Adipose tissue (tissue), 3 donors: ENCODE data around the gene PACRG. TPM values are rescaled to one million over a fixed set of nuclear protein-coding genes. Genes with fewer than 3 reads are reported as not detected.

Source experiments
- H3K27ac ChIP-seq: one replicate; pipeline ENCODE4 v1.5.1; 2013; ENCODE audit warnings: low read depth, low read length
- WGBS, 3 donors: extraction: QIAGEN DNeasy Blood & Tissue Kit; methylation state at CpG; one replicate each; pipeline ENCODE4 v1.1.7; 2013; 5-methylcytosine and 5-hydroxymethylcytosine counted together
- polyA plus RNA-seq, 3 donors: library from polyadenylated mRNA; stranded (reverse); fragments of 200-250 nt; gene quantifications; one replicate each; pipeline ENCODE4 v1.2.3, GENCODE V29; 2013
- donor health status: healthy with polysubstance abuse.
- donor health status: Bipolar disorder and iron deficiency.
- donor health status: healthy.

The PACRG gene
- polyA plus RNA-seq, 3 donors = 0.34 to 4.8 TPM; not detected in 1

- H3K27ac ChIP-seq = no peak overlapping the region
- WGBS, 3 donors = 53 to 66% (median 63%) methylated on average over 3 of the region's 3 CpGs
Observed at GRCh38 chr6:163083141-163083540, 355.4 kb downstream of the PACRG start.

GRCh38 chr6:163085426-163085825 is 357.7 kb downstream of the PACRG start:
- H3K27ac ChIP-seq = no peak overlapping the region
- WGBS, 3 donors = 66 to 68% (median 68%) methylated on average over 5 of the region's 5 CpGs

GRCh38 chr6:163085861-163086623 is 358.3 kb downstream of the PACRG start:
- no peak overlapping the region for H3K27ac ChIP-seq
- 73 to 80% (median 75%) methylated on average over 8 of the region's 8 CpGs for WGBS, 3 donors

DNA sequence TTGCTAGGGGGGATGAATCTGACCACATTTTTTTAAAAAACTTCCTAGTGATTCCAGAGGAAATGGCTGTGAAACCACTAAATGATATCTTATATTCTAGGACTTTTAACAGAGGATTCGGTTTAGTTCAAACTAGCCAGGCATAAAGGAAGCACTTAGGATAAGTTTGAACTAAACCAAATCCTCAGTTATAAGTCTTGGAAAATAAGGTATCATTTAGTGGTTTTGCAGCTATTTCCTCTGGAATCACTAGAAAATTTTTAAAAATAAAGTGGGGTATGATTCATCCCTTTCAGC is 358.8 kb downstream of the PACRG start:
- WGBS, 3 donors = 45 to 75% (median 60%) methylated on average over 1 of the region's 1 CpG
- H3K27ac ChIP-seq = no peak overlapping the region

DNA sequence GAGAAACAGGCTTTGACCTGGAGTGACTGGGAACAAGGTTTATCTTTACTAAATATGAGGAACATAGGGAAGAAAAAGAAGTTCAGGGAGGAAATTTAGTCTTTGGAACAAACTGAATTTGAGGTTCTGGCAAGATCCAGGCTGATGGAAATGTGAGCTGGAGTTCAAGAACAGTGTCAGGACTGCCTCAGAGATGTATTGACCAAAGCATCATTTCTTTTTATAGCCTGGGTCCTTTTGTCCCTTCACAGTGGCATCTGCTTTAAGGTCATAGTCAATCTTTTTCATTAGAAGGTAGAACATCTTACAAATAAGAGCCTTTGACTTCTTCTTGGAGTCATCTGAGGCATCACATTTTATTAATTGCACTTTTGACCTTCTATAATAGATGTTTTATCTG is 360.2 kb downstream of the PACRG start:
- no peak overlapping the region for H3K27ac ChIP-seq

GRCh38 chr6:163092876-163093275 is 365.1 kb downstream of the PACRG start:
- no peak overlapping the region for H3K27ac ChIP-seq
- 78 to 88% (median 80%) methylated on average over 7 of the region's 7 CpGs for WGBS, 3 donors

- WGBS, 3 donors = 70 to 95% (median 86%) methylated on average over 5 of the region's 5 CpGs
Observed at GRCh38 chr6:163094881-163095280, 367.1 kb downstream of the PACRG start.

DNA sequence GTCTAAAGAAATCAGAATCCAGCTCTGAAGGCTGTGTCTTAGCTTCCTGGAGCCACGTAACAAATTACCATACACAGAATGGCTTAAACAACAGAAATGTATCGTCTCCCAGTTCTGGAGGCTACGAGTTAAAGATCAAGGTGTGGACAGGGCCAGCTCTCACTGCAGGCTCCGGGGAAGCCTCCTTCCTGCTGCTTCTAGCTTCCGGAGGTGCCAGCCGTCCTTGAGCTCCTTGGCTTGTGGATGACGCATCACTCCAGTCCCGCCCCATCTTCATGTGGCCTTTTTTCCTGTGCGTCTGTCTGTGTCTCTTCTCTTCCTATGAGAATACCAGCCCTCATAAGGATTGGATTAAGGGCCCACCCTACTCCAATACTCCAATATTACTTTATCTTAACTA is 367.6 kb downstream of the PACRG start:
- WGBS, 3 donors = 85 to 87% (median 85%) methylated on average over 9 of the region's 9 CpGs
- no peak overlapping the region for H3K27ac ChIP-seq

More at GRCh38 chr6:163094881-163095280, 367.1 kb downstream of the PACRG start:
- no peak overlapping the region for H3K27ac ChIP-seq

GRCh38 chr6:163098827-163099479 is 371.2 kb downstream of the PACRG start:
- H3K27ac ChIP-seq = no peak overlapping the region
- WGBS, 3 donors = 81 to 84% (median 83%) methylated on average over 8 of the region's 8 CpGs

DNA sequence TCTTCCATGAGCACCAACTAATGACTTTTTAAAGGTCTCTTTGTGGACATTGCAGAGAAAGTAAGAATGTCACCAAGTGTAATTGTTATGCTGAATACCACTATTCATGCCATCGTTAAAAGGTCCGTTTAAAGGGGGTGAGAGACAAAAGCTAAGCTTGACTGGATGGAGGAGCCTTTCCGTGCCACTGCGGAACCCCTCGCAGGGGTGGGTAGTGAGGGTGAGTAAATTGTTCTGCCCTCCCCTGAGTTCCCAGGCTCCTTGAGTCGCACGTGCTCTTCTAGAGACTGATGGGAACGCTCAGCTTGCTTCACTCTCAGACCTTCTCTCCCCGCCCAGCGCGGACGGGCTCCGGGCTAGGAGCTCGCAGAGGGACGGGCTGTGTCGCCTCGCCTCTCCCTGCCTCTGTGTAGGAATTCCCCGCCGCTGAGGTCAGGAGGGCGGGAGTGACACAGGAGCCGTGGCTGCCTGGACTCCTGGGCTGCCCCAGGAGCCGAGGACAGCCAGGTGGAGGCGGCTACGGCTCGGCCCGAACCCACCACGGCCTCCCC is 371.9 kb downstream of the PACRG start:
- 90 to 93% (median 92%) methylated on average over 23 to 27 of the region's 27 CpGs for WGBS, 3 donors
- no peak overlapping the region for H3K27ac ChIP-seq

DNA sequence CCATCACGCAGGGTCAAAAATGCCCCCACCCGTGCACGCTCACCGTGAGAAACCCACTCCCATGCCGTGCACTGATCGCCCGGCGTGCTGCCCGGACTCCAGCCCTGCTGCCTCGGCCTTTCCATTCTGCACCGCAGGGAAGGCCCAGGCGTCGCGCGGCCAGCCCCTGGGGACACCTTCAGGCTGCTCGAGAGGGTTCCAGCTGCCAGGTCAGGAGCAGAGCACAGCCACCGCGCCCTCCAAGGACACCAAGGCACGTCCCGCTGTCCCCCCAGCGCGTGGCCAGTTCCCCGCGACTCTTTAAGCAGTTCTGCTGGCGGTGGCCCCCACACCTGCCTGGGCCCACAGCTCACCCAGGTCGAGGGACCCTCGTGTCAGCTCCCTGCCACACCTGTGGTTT is 372.5 kb downstream of the PACRG start:
- no peak overlapping the region for H3K27ac ChIP-seq
- 95% methylated on average over 27 of the region's 27 CpGs for WGBS, 3 donors

DNA sequence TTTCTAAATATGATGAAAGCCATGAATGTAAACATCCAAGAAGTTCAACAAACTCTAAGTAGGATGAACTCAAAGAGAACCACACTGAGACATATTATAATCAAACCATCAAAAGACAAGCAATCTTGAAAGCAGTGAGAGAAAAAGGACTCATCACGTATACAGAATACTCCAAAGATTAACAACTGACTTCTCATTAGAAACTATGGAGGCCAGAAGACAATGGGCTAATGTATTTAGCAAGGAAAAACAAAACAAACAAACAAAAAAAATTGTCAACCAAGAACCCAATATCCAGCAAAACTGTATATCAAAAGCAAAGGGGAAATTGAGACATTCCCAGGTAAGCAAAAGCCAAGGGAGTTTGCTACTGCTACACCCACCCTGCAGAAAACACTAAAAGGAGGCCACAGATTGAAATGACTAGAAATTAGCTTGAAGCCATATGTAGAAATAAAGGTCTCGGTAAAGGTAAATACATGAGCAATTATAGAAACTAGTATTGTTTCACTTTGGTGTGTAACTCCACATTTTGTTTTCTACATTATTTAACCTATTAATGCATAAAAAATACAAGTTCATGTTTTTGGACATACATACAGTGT is 385.7 kb downstream of the PACRG start:
- H3K27ac ChIP-seq = no peak overlapping the region
- 83 to 85% (median 84%) methylated on average over 2 of the region's 2 CpGs for WGBS, 3 donors

GRCh38 chr6:163118941-163119340 is 391.2 kb downstream of the PACRG start:
- 87 to 91% (median 90%) methylated on average over 6 of the region's 6 CpGs for WGBS, 3 donors
- H3K27ac ChIP-seq = no peak overlapping the region

- WGBS, 3 donors = 81 to 88% (median 82%) methylated on average over 3 of the region's 3 CpGs
- no peak overlapping the region for H3K27ac ChIP-seq
Observed at GRCh38 chr6:163120223-163120622, 392.4 kb downstream of the PACRG start.

- WGBS, 3 donors = 81 to 87% (median 85%) methylated on average over 5 of the region's 5 CpGs
Observed at GRCh38 chr6:163121270-163121669, 393.5 kb downstream of the PACRG start.

GRCh38 chr6:163122365-163122764 is 394.6 kb downstream of the PACRG start:
- WGBS, 3 donors = 85 to 93% (median 88%) methylated on average over 12 of the region's 12 CpGs
- H3K27ac ChIP-seq = no peak overlapping the region

More at GRCh38 chr6:163121270-163121669, 393.5 kb downstream of the PACRG start:
- no peak overlapping the region for H3K27ac ChIP-seq

DNA sequence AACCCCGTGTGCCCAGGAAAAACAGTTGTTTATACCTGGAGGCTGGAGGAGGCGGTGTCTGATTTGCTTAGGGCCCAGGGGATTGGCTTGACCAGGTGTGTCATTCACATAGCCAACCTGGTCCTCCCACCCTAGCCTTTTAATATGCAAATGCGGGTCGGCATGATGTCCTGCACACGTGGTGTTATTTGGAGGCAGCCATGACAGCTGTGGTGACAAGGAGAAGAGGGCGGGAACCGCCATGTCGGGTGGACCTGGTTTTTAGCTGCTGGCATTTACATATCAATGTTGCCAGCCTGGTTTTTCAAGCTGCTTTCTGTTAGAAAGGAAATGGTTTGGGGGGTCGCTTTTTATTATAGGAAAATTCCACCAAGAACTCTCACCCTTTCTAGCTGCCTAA is 395.3 kb downstream of the PACRG start:
- no peak overlapping the region for H3K27ac ChIP-seq
- 79 to 86% (median 84%) methylated on average over 9 of the region's 9 CpGs for WGBS, 3 donors

GRCh38 chr6:163126741-163127140 is 399.0 kb downstream of the PACRG start:
- WGBS, 3 donors = 82 to 88% (median 83%) methylated on average over 4 of the region's 4 CpGs

DNA sequence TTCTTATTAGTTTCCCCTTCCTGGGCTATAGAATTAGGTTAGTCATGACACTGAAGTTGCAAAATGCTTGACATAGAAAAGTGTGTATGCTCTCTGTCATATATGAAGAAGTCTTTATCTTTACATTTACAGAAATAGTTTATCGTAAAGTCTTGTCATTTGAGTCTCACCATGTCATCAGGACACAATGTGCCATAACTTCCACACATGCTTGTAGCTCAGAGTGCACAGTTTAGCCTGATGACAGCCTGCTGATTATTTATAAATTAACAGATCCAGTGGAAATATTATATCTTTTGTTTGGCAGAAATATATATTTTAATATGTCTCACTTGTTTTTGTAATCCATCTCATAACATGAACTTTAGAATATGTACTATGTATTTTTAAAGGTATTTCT is 399.8 kb downstream of the PACRG start:
- WGBS, 3 donors = 90 to 100% (median 96%) methylated on average over 1 of the region's 1 CpG

More at GRCh38 chr6:163126741-163127140, 399.0 kb downstream of the PACRG start:
- no peak overlapping the region for H3K27ac ChIP-seq

More for the DNA sequence above, 399.8 kb downstream of the PACRG start:
- H3K27ac ChIP-seq = no peak overlapping the region
